Heart left ventricle (tissue), 13 donors: ENCODE data around the gene SSU72.

ENCODE experiments used
- POLR2A ChIP-seq, 2 donors: fragments of 450-650 bp; IDR thresholded peaks; one replicate each; pipeline ENCODE4 v1.6.1; 2017; ENCODE audit warnings: antibody characterized with exemption in 2 of 2, mild to moderate bottlenecking in 2 of 2, moderate library complexity in 2 of 2
- TF ChIP-seq, protein P1 (sequence below), 12 donors: fragments of 200-600 bp; sonication (generic) in 4 of 12; IDR thresholded peaks; one replicate each; pipeline versions ENCODE4 v1.5.0 to v1.8.0; 2018 to 2022; ENCODE audit warnings: antibody characterized with exemption in 12 of 12, mild to moderate bottlenecking in 5 of 12
- donor health status: ischemic (EF 13 %, LVEDD 7.1; RV severe dilation, severe dysfunction).
- donor health status: DM: no; HTN: yes; CAD: no.
- donor health status: DM: no; HTN: no; CAD: no.
- donor health status: ischemic (EF 25% LVEDD 6.9; RV normal size, moderate dysfunction).
- donor health status: ischemic (EF 25% LVEDD 5.7; RV mildly dilated, moderate dysfunction).
- donor health status: ischemic (EF 35%, LVEDD 5.7; RV mildly dilated, moderate dysfunction).
- donor health status: nonischemic (EF 11% LVEDD 7.7; RV severe dilation, severe dysfunction).
- donor health status: DM: yes; HTN: yes; CAD: no.
- donor health status: PGD.
- donor health status: ischemic (EF 29% LVEDD 5.4; RV normal size, mild dysfunction).
- donor health status: nonischemic (EF 23%, LVEDD 6.1; RV moderate dilation, normal function).

DNA sequence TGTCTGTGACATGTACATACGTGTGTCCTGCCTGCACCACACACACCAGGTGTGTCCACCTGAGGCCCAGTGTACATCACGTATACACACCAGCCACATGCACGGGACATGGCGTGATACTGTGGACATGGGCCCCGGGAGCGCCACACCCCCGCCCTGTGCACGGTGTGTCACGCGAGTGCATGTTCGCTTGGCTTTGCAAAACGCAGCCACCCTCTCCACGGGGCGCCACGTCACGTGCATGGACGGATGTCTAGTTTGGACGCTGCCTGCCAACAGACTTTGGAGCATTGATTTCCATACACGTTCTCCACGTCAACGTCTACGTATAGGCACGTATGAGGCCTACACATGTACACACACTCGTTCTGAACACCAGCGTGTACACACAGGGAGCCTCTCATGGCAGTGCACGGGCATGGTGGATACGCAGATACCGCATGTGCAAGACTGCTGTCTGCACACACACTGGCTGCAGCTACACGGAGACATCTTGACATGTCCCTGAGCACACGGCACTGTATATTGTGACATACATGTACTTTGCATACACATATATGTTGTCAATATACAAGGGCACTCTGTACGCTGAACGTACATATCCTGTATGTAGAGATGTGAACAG lies 36.9 kb downstream of the SSU72 start:
- TF ChIP-seq, protein P1, sequence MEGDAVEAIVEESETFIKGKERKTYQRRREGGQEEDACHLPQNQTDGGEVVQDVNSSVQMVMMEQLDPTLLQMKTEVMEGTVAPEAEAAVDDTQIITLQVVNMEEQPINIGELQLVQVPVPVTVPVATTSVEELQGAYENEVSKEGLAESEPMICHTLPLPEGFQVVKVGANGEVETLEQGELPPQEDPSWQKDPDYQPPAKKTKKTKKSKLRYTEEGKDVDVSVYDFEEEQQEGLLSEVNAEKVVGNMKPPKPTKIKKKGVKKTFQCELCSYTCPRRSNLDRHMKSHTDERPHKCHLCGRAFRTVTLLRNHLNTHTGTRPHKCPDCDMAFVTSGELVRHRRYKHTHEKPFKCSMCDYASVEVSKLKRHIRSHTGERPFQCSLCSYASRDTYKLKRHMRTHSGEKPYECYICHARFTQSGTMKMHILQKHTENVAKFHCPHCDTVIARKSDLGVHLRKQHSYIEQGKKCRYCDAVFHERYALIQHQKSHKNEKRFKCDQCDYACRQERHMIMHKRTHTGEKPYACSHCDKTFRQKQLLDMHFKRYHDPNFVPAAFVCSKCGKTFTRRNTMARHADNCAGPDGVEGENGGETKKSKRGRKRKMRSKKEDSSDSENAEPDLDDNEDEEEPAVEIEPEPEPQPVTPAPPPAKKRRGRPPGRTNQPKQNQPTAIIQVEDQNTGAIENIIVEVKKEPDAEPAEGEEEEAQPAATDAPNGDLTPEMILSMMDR (IDR thresholded peaks at IDR 0.05), result no peak
- TF ChIP-seq POLR2A (IDR thresholded peaks at IDR 0.05), result no peak
